IMR-90 (cell line): ENCODE measurements around the gene HGFAC. TPM values are rescaled to one million over a fixed set of nuclear protein-coding genes. Genes with fewer than 3 reads are reported as not detected.

Source experiments
- ATAC-seq: fragments of 200-7000 bp; cut with Tn5 transposase; 2 replicates; pipeline ENCODE4 v1.9.1; 2020; ENCODE audit warnings: low read depth, mild to moderate bottlenecking, moderate library complexity
- BruUV-seq: library from RNA; stranded (reverse); fragments of 400-500 nt; replicated peaks from 2 replicates; lab custom pipeline; 2021; lab: Mats Ljungman, UMichigan
- CTCF ChIA-PET: fragments of 300-600 bp; formaldehyde crosslinking; extraction: SDS; loops from one replicate; lab custom pipeline; 2021; ENCODE audit warnings: antibody characterized with exemption; lab: Yijun Ruan, JAX
- POLR2A ChIA-PET: fragments of 300-600 bp; sonication (Branson Sonifier 250); formaldehyde crosslinking; loops from one replicate; lab custom pipeline; 2022; ENCODE audit warnings: antibody characterized with exemption; ENCODE audit not compliant: unreplicated experiment; lab: Charles Lee
- DNase-seq: peaks from one replicate; pipeline ENCODE4 v3.0.0; 2013
- H2AFZ ChIP-seq: replicated peaks from 2 replicates; pipeline ENCODE3; 2013; ENCODE audit warnings: low read length, mild to moderate bottlenecking; ENCODE audit not compliant: poor library complexity
- H2AK5ac ChIP-seq: 2 replicates; pipeline ENCODE4 v1.6.1; 2013; ENCODE audit warnings: low read depth, low read length, inconsistent platforms
- H2AK9ac ChIP-seq: replicated peaks from 2 replicates; pipeline ENCODE3; 2013; ENCODE audit warnings: mild to moderate bottlenecking, low read depth, low read length, moderate library complexity; ENCODE audit not compliant: poor library complexity
- H2BK120ac ChIP-seq: 2 replicates; pipeline ENCODE4 v1.6.1; 2013; ENCODE audit warnings: low read depth, low read length, inconsistent platforms
- H2BK15ac ChIP-seq: 3 replicates; pipeline ENCODE4 v1.6.1; 2013; ENCODE audit warnings: low read depth, low read length, inconsistent platforms
- H2BK20ac ChIP-seq: 2 replicates; pipeline ENCODE4 v1.6.1; 2013; ENCODE audit warnings: low read depth, mild to moderate bottlenecking, inconsistent platforms, low read length, moderate library complexity
- H2BK5ac ChIP-seq: 2 replicates; pipeline ENCODE4 v1.6.1; 2013; ENCODE audit warnings: mild to moderate bottlenecking, low read depth, low read length, inconsistent platforms; ENCODE audit not compliant: poor library complexity, severe bottlenecking
- H3K14ac ChIP-seq: replicated peaks from 2 replicates; pipeline ENCODE4 v1.6.1; 2013; ENCODE audit warnings: low read depth, low read length, inconsistent platforms
- H3K18ac ChIP-seq: 2 replicates; pipeline ENCODE4 v1.6.1; 2013; ENCODE audit warnings: low read depth, low read length, control low read depth
- H3K23ac ChIP-seq: 2 replicates; pipeline ENCODE4 v1.6.1; 2013; ENCODE audit warnings: low read depth, low read length, inconsistent platforms
- H3K27ac ChIP-seq: 2 replicates; pipeline ENCODE4 v1.5.1; 2013; ENCODE audit warnings: mild to moderate bottlenecking, control low read depth, low read length; ENCODE audit not compliant: insufficient read depth
- H3K27me3 ChIP-seq: 2 replicates; pipeline ENCODE4 v1.6.1; 2013; ENCODE audit warnings: low read length; ENCODE audit not compliant: control insufficient read depth, insufficient read depth
- H3K36me3 ChIP-seq: 2 replicates; pipeline ENCODE4 v1.6.1; 2013; ENCODE audit warnings: low read length, mixed read lengths; ENCODE audit not compliant: control insufficient read depth, insufficient read depth
- H3K4ac ChIP-seq: 2 replicates; pipeline ENCODE4 v1.6.1; 2013; ENCODE audit warnings: low read depth, low read length, inconsistent platforms
- H3K4me1 ChIP-seq: 2 replicates; pipeline ENCODE4 v1.6.1; 2013; ENCODE audit warnings: low read length, mixed read lengths; ENCODE audit not compliant: control insufficient read depth, insufficient read depth
- H3K4me2 ChIP-seq: 2 replicates; pipeline ENCODE4 v1.6.1; 2013; ENCODE audit warnings: low read depth, mild to moderate bottlenecking, control low read depth, low read length, moderate library complexity
- H3K4me3 ChIP-seq: 2 replicates; pipeline ENCODE4 v1.5.1; 2013; ENCODE audit warnings: low read depth, mild to moderate bottlenecking, control low read depth, low read length, moderate library complexity; ENCODE audit not compliant: insufficient read depth
- H3K56ac ChIP-seq: 2 replicates; pipeline ENCODE4 v1.6.1; 2013; ENCODE audit warnings: low read length, inconsistent platforms; ENCODE audit not compliant: insufficient read depth; ENCODE audit errors: extremely low read depth
- H3K79me1 ChIP-seq, 2 experiments: 2 replicates each; pipeline ENCODE4 v1.6.1; 2013; ENCODE audit warnings: low read length in 2 of 2, inconsistent platforms in 1 of 2, low read depth in 1 of 2
- H3K9ac ChIP-seq: 2 replicates; pipeline ENCODE4 v1.6.1; 2013; ENCODE audit warnings: low read depth, low read length, control low read depth
- H3K9me1 ChIP-seq: 2 replicates; pipeline ENCODE4 v1.6.1; 2013; ENCODE audit warnings: low read length, inconsistent platforms; ENCODE audit not compliant: insufficient read depth
- H3K9me3 ChIP-seq: 2 replicates; pipeline ENCODE4 v1.6.1; 2013; ENCODE audit warnings: low read length; ENCODE audit not compliant: control insufficient read depth, insufficient read depth
- H4K20me1 ChIP-seq: 2 replicates; pipeline ENCODE4 v1.6.1; 2013; ENCODE audit warnings: low read length, inconsistent platforms; ENCODE audit not compliant: insufficient read depth
- H4K5ac ChIP-seq: 2 replicates; pipeline ENCODE4 v1.6.1; 2013; ENCODE audit warnings: mild to moderate bottlenecking, low read depth, low read length, control low read depth
- H4K8ac ChIP-seq, 2 experiments: 2 replicates each; pipeline ENCODE4 v1.6.1; 2013; ENCODE audit warnings: low read depth in 2 of 2, low read length in 2 of 2, control low read depth in 1 of 2, inconsistent platforms in 1 of 2
- H4K91ac ChIP-seq: 2 replicates; pipeline ENCODE4 v1.6.1; 2013; ENCODE audit warnings: low read depth, low read length, inconsistent platforms; ENCODE audit not compliant: insufficient read depth
- CEBPB ChIP-seq: IDR thresholded peaks from 2 replicates; pipeline ENCODE4 v1.6.1; 2012; ENCODE audit warnings: low read depth, low read length, improper control_type of control experiment
- FOS ChIP-seq: fragments of 150-350 bp; IDR thresholded peaks from 2 replicates; pipeline ENCODE4 v1.6.1; 2016; ENCODE audit warnings: low read depth, low read length
- MAFK ChIP-seq: IDR thresholded peaks from 2 replicates; pipeline ENCODE4 v1.6.1; 2012; ENCODE audit warnings: low read depth, low read length, improper control_type of control experiment
- MAZ ChIP-seq: IDR thresholded peaks from 2 replicates; pipeline ENCODE4 v1.6.1; 2012; ENCODE audit warnings: low read depth, mild to moderate bottlenecking, low read length, improper control_type of control experiment, moderate library complexity, borderline replicate concordance
- POLR2A ChIP-seq: IDR thresholded peaks from 2 replicates; pipeline ENCODE4 v1.6.1; 2012; ENCODE audit warnings: mild to moderate bottlenecking, low read depth, low read length
- RAD21 ChIP-seq: IDR thresholded peaks from 2 replicates; pipeline ENCODE4 v1.6.1; 2012; ENCODE audit warnings: low read length, improper control_type of control experiment
- RFX5 ChIP-seq: IDR thresholded peaks from 2 replicates; pipeline ENCODE4 v1.8.0; 2012; ENCODE audit warnings: low read depth, mild to moderate bottlenecking, low read length, moderate library complexity
- SMC3 ChIP-seq: fragments of 150-350 bp; IDR thresholded peaks from 2 replicates; pipeline ENCODE4 v1.6.1; 2016; ENCODE audit warnings: low read depth, mild to moderate bottlenecking, antibody characterized with exemption, low read length, moderate library complexity
- WGBS, 2 experiments: methylation state at CpG; one replicate each; pipeline versions ENCODE4 v1.1.5 to v1.1.7; 2013; ENCODE audit warnings: missing lambda C conversion rate in 2 of 2; ENCODE audit not compliant: insufficient read length in 1 of 2; ENCODE audit errors: extremely low coverage in 2 of 2; 5-methylcytosine and 5-hydroxymethylcytosine counted together
- dilution Hi-C: fragments of 300-500 bp; cut with HindIII; formaldehyde crosslinking; loops from one replicate; pipeline ENCODE4 v1.14.3; 2018; ENCODE audit warnings: low sequenced_read_pairs; ENCODE audit not compliant: unreplicated experiment
- in situ Hi-C: fragments of 300-500 bp; cut with MboI; formaldehyde crosslinking; loops from 3 replicates; pipeline ENCODE4 v1.14.3; 2019; ENCODE audit warnings: low sequenced_read_pairs, inconsistent platforms, mixed read lengths
- intact Hi-C: fragments of 100-400 bp; cut with micrococcal nuclease; formaldehyde crosslinking; loops from 2 replicates; pipeline ENCODE4 v1.10.0; 2022
- polyA plus RNA-seq, 3 experiments: library from polyadenylated mRNA; depleted of rRNA; stranded (reverse); fragments of >200 nt; gene quantifications; 2 replicates each; pipeline ENCODE4 v1.2.3, GENCODE V29; 2012; ENCODE audit warnings: low replicate concordance in 1 of 3
- total RNA-seq: library from RNA; depleted of rRNA; stranded (reverse); fragments of >200 nt; gene quantifications from 2 replicates; pipeline ENCODE4 v1.2.3, GENCODE V29; 2012
- TF ChIP-seq, protein P1 (sequence below): conservative IDR thresholded peaks from 2 replicates; pipeline ENCODE4 v1.5.1; 2012; ENCODE audit warnings: mild to moderate bottlenecking, low read depth, low read length, improper control_type of control experiment
- TF ChIP-seq, protein P2 (sequence below): fragments of 150-350 bp; IDR thresholded peaks from 2 replicates; pipeline ENCODE4 v1.6.1; 2017; ENCODE audit warnings: mild to moderate bottlenecking, antibody characterized with exemption, low read length, low read depth

The HGFAC gene
- total and polyA plus RNA-seq, 2 of the 4 experiments (the other 2 are of a cell fraction) = 0.05 TPM; not detected in 1

DNA sequence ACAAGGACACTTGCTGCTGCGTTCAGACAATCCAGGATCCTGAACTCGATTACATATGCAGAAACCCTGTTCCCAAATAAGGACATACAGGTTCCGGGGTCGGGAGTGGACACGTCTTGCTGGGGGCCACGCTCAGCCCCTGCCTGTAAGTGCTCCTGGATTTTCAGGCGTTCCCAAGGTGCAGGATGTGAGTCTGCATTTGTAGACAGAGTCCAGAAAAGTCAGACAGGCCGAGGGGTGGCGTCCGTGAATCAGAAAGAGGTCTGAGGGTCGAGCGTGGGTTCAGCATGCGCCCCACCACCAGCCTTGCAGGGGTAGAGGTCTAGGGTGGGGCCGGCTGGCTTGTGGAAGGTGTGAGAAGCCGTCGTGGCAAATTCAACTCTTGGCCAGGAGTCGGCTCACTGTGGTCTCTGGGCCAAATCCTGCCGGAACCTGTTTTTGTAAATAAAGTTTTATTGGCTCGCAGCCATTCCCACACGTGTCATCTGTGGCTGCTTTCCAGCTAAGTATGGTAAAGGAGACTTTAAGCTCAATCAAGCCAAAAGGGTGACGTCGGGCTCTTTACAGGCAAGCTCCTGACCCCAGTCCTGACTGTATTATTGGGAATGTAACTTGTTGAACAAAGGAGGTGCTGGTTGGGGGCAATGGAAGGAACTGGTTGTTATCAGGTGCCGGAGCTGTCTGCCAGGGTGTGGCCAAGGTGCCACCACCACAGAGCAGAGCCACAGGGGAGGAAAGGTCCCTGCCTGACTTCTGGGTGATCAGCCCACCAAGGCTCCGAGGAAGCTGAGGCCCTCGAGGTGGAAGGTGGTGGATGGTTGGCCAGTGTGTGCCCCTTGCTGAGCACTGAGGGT is 28.7 kb downstream of the HGFAC start (continued):
- no peak for TF ChIP-seq CEBPB
- TF ChIP-seq POLR2A = no peak
- TF ChIP-seq FOS = no peak

DNA sequence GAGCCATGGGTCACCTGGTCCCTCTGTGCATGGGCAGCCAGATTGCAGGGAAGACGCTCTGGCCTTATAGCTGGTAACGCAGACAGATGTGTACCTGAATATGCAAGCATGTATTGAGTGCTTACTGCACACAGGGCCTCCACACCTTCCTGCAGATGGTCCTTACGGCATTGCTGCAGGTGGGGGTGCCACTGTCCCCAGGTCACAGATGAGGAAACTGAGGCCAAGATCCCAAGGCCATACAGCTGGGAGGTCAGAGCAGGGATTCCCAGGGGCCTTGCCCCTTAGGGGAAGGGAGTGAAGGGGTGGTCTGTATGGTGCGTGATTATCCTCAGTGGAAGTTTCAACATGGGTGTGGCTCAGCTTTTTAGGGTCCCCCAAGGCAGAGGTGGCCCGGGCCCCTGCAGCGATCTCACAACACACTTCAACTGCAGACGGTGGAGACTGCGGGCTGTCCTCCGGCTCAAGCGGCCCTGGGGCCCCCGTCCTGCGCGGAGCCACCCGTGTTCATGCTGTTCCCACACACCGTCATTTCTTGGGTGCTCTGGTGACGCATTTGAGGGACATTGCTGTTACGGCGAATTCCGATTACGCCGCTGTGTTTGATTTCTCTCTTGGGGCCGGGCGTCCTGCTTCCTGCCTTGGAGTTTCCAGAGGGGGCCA is 29.5 kb downstream of the HGFAC start:
- in situ Hi-C loops (no loop called here), intact Hi-C loops (no loop called here), dilution Hi-C loops (no loop called here)
- H4K91ac ChIP-seq = no peak overlapping the region
- H2AK5ac ChIP-seq = no peak overlapping the region
- no peak for DNase-seq
- CTCF ChIA-PET = interaction anchor here (1.0 to 1.1 kb wide), 2 partner anchors 9 kb away, joined by 5 to 9 read pairs; no protein-coding TSS in a partner anchor
- H3K27me3 ChIP-seq = peaks cover 37% of the 10 kb centered on the region; the same call in 1 of the 2 replicates
- H3K18ac ChIP-seq = no peak overlapping the region
- WGBS, 2 experiments = 89% methylated on average over 19 of the region's 23 CpGs; no CpG with 5 or more reads in 1 of the 2 experiments
- no peak overlapping the region for H4K8ac ChIP-seq
- POLR2A ChIA-PET = no interaction called here
- TF ChIP-seq RAD21 = no peak
- no peak for TF ChIP-seq MAZ
- TF ChIP-seq CEBPB = no peak
- no peak for TF ChIP-seq RFX5
- no peak for TF ChIP-seq POLR2A
- no peak for TF ChIP-seq SMC3
- TF ChIP-seq, protein P1, sequence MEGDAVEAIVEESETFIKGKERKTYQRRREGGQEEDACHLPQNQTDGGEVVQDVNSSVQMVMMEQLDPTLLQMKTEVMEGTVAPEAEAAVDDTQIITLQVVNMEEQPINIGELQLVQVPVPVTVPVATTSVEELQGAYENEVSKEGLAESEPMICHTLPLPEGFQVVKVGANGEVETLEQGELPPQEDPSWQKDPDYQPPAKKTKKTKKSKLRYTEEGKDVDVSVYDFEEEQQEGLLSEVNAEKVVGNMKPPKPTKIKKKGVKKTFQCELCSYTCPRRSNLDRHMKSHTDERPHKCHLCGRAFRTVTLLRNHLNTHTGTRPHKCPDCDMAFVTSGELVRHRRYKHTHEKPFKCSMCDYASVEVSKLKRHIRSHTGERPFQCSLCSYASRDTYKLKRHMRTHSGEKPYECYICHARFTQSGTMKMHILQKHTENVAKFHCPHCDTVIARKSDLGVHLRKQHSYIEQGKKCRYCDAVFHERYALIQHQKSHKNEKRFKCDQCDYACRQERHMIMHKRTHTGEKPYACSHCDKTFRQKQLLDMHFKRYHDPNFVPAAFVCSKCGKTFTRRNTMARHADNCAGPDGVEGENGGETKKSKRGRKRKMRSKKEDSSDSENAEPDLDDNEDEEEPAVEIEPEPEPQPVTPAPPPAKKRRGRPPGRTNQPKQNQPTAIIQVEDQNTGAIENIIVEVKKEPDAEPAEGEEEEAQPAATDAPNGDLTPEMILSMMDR = no peak
- no peak for TF ChIP-seq MAFK
- TF ChIP-seq, protein P2, sequence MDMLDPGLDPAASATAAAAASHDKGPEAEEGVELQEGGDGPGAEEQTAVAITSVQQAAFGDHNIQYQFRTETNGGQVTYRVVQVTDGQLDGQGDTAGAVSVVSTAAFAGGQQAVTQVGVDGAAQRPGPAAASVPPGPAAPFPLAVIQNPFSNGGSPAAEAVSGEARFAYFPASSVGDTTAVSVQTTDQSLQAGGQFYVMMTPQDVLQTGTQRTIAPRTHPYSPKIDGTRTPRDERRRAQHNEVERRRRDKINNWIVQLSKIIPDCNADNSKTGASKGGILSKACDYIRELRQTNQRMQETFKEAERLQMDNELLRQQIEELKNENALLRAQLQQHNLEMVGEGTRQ = no peak
- no peak overlapping the region for H3K27ac ChIP-seq
- no TSS peak for BruUV-seq
- H4K5ac ChIP-seq = no peak overlapping the region
- H2AFZ ChIP-seq = no peak overlapping the region
- H3K36me3 ChIP-seq = no peaks in the 10 kb centered on the region
- H2BK120ac ChIP-seq = no peak overlapping the region
- H2BK15ac ChIP-seq = no peak overlapping the region
- 0 out of 2 replicates have a peak, but pooled peaks cover 8% of the 10 kb centered on the region for H4K20me1 ChIP-seq
- H3K4me2 ChIP-seq = no peak overlapping the region
- no peaks in the 10 kb centered on the region for H3K4me1 ChIP-seq
- 0 out of 2 replicates have a peak, but pooled peaks cover 5% of the 10 kb centered on the region for H3K9me1 ChIP-seq
- no peak overlapping the region for H2AK9ac ChIP-seq
- H2BK20ac ChIP-seq = no peak overlapping the region
- no peak overlapping the region for H3K14ac ChIP-seq
- H3K9me3 ChIP-seq = no peaks in the 10 kb centered on the region
- no peak overlapping the region for H3K4ac ChIP-seq
- no peak for ATAC-seq
- no peaks in the 10 kb centered on the region for H3K79me1 ChIP-seq
- H3K23ac ChIP-seq = no peak overlapping the region
- no peak overlapping the region for H2BK5ac ChIP-seq
- H3K56ac ChIP-seq = no peak overlapping the region
- no peak overlapping the region for H3K4me3 ChIP-seq
- no peak overlapping the region for H3K9ac ChIP-seq
